GM19193 (cell line): Measurements from ENCODE around the gene ARL13B.

ENCODE experiments used
- POLR2A ChIP-seq: IDR thresholded peaks from 4 replicates; pipeline ENCODE4 v1.6.1; 2011; ENCODE audit not compliant: insufficient read depth, insufficient read length; ENCODE audit errors: extremely low read depth

The ARL13B gene

DNA sequence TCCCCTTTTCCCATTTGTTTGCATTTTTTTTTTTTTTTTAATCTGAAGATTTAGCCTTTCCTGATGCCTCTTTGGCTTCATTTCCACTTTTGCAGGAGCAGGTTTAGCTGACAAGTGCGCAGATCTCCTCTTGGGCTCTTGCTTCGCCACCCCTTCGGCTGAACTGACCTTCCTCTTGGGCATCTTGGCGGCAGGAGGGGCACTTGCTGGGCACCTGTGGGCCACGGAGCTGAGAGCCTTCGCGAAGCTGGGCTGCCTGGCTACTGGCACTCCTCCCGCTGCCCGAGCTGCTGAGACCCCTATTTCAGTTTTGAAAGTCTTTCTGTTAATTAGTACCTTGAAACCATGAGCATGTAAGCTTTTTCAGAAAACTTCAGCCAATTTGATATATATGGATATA lies 8.8 kb downstream of the ARL13B start:
- no peak for TF ChIP-seq POLR2A

GRCh38 chr3:93989241-93989640 lies 9.3 kb downstream of the ARL13B start:
- TF ChIP-seq POLR2A = no peak

GRCh38 chr3:93991631-93992030 lies 11.7 kb downstream of the ARL13B start:
- no peak for TF ChIP-seq POLR2A

DNA sequence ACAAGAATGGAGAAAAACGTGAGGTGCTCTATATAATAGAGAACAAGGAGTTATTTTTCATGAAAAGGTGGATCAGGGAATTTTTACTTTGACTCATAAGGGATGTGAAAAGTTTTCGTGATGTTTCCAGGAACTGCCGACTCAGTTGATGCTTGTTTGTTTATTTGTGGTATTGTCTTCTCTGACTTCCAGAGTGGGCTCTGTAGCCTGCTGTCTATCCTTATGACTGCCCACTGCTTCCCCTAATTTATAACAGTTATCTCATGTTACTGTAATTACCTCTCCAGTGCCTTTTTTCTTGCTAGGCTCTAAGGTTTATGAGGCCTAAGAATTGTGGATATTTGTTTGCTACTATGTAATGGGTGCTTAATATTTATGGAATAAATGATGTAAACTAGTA lies 12.3 kb downstream of the ARL13B start:
- no peak for TF ChIP-seq POLR2A

DNA sequence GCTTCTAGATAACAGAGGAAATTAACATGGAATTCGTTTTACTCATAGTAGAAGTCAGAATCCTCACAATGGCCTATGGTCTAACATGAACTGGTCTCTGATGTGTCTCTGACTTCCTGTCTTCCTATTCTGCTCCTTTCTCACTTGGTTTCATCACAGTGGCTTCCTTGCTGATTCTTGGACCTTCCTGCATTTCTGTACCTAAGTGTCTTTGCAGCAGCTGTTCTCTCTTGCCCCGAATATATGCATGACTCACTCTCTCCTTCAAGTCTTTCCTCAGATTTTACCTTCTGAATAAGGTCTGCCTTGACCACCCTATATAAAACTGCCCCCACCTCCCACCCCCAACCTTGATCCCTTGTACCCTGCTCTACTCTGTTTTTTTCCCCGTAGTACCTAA lies 14.1 kb downstream of the ARL13B start:
- TF ChIP-seq POLR2A = no peak

DNA sequence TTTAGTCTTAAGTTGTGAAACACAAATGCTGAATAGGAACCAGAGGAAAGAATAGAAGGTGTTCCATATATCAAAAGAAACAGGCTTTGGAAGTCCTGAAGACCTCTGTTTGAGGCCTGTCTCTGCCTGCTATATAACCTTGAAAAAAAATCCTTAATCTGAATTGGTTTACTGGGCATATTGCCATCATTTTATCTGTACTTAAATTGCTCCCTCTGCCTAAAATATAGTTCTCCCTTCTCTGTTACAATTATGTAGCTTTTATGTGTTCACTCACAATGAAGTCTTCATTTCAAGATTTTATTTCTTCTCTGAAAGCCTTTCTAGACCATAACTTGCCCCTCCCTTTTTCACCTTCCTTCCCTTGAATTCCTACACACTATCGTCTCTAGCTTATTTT lies 21.2 kb downstream of the ARL13B start:
- no peak for TF ChIP-seq POLR2A

DNA sequence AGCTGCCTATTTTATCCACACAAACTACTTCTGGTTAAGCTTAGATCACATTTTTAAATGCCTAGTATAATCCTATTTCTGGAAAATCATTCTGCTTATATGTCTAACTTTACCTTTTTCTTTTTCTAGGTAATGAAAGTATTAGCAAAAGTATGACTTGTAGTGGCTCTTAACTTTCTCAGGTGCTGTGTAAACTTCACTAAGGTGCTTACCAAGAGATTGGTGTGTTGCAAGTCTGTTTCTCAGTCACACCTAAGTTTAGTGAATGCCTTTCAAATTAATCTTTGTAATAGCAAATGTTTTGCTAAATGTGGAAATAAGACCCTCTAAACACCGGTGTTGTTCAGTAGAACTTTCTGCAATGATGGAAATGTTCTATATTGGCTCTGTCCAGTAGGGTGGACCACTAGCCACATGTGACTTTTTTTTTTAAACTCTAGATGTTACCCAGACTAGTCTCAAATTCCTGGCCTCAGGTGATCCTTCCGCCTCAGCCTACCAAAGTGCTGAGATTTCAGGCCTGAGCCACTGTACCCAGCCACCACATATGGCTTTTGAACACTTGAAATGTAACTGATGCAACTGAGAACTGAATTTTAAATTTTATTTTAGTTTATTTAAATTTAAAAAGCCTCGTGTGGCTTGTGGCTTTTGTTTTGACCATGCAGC lies 22.0 kb downstream of the ARL13B start:
- TF ChIP-seq POLR2A = no peak

DNA sequence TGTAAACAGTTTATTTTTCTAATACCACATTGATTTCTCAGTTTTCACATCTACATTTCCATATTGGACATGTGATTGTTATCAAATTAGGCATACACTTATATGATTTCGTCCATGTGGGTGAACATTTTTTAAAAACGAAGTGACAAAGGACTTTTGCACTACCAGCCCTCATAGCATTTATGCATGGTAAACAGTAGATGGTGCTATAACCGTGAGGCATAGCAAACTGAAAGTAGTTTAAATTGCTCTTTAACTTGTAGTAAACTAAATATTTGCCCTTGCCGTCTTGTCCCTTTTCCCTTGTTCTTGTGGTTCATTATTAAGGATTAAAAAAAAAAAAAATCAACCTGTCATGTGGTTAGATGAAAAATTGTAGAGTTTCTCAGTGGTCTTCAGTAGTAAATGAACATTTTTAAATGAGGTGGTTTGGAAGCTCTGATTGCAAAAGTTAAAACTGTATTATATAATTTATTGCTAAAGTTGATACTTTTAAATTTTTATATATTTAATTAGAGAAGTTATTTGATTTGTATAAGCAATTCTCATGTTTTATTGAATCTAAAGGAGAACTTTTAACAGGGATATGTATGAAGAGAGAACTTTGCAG lies 24.5 kb downstream of the ARL13B start:
- TF ChIP-seq POLR2A = no peak

DNA sequence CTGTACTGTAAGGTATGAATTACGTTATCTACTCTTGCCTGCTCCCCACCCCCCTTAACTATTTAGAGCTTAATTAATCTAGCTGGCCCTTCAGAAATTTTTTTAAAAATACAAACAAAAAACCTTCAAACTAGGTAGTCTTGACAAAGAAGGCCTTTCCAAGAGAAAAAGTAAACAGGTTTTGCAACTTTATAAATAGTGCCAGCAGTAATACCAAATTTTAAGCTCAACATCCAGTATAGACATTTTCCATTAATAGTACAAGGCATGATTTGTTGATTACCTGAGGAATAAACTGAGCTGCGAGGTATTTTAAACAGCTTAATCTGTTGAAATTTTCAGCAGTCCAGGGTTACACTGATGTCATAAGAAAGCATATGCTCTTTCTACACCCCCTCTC lies 28.3 kb downstream of the ARL13B start:
- no peak for TF ChIP-seq POLR2A

DNA sequence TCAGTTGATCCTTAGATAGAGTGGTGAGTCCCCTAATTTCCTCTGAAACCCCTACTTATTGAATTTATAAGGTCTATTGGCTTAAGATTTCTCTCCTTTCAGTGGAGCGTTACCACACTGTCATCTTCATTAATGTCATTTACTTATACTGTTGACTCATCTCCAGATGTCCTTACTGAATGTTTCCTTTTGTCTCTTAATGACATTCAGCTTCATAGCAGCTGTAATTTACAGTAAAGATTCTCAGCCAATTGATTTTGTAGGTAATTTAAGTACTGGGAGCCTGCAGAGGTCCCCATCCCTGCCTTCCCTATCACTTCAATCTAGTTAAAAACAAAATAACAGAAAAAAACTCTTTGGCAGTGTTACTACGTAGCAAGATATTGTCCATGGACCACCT lies 29.7 kb downstream of the ARL13B start:
- no peak for TF ChIP-seq POLR2A

GRCh38 chr3:94011233-94011711 lies 31.3 kb downstream of the ARL13B start:
- TF ChIP-seq POLR2A = no peak

DNA sequence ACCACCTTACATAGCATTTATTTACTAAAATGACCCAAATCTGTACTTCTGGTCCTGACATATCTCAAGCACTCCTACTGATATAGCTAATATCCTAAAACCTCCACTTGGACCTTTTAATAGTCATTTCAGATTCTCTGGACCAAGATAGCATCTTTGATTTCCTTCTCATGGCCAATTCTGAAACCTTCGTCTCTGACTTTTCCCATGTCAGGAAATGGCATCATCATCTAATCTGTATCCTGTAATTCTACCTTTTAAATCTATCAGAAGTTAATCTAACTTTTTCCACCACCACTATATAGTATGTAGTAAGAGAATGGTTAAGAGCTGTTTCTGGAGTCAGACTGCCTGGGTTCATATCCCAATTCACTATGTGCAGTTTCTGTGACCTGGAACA lies 32.2 kb downstream of the ARL13B start:
- TF ChIP-seq POLR2A = no peak

- TF ChIP-seq POLR2A = no peak
Observed at GRCh38 chr3:94015025-94015424, 35.1 kb downstream of the ARL13B start.

DNA sequence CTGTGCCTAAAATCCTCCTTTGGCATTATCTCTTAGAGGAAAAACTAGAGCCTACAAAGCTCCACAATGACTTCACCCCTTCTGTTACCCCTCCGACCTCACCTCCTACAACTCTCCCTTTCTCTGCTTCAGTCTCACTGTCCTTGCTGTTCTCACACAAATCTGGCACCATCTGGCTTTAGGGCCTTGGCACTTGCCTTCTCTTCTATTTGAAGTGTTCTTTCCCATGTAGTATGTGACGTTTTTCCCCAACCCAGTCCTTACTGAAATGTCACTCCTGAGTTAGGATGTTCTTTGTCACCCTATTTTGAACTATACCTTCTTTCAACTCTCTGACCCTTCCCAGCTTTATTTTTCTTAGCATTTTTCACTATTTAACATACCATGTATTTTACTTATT lies 39.7 kb downstream of the ARL13B start:
- no peak for TF ChIP-seq POLR2A

DNA sequence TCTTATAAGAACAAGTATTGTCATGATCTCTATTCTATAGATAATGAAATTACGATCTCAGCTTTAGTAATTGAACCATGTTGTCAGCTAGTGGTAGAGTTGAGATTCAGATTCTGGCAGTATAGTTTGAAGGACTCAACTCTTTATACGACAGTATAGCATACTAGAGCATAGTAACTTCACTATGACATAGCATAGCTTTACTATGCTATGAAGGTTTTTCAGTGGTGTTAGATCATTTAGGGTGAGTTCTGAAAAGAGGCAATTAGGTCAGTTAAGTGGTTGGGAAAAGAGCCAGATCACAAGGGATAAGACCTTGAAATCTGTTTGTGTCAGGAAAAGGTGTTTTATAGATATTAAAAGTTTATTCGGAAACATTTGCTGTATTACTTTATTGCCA lies 40.3 kb downstream of the ARL13B start:
- no peak for TF ChIP-seq POLR2A

DNA sequence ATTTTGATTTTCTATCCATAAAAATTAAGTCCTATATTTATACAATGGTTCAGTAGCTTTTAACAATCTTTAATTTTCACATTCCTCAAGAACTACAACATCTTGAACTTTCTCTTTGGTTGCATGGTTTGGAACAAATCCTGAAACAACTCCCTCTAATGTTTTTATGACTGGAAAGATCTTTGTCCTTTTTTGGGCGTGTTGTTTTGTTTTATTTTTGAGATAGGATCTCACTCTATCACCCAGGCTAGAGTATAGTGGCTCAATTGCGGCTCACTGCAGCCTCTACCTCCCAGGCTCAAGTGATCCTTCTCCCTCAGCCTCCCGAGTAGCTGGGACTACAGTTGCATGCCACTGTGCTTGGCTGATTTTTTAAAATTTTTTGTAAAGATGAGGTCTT lies 44.4 kb downstream of the ARL13B start:
- TF ChIP-seq POLR2A = no peak
